Parietal lobe (tissue), 1 donor: ENCODE results near the gene OR1D5. TPM values are rescaled to one million over a fixed set of nuclear protein-coding genes. Genes with fewer than 3 reads are reported as not detected.

Experiments used
- total RNA-seq: library from RNA; depleted of rRNA; stranded (reverse); fragments of >200 nt; gene quantifications from one replicate; pipeline ENCODE4 v1.2.3, GENCODE V29; 2014

The OR1D5 gene, protein sequence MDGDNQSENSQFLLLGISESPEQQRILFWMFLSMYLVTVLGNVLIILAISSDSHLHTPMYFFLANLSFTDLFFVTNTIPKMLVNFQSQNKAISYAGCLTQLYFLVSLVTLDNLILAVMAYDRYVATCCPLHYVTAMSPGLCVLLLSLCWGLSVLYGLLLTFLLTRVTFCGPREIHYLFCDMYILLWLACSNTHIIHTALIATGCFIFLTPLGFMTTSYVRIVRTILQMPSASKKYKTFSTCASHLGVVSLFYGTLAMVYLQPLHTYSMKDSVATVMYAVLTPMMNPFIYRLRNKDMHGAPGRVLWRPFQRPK
- total RNA-seq: not detected

DNA sequence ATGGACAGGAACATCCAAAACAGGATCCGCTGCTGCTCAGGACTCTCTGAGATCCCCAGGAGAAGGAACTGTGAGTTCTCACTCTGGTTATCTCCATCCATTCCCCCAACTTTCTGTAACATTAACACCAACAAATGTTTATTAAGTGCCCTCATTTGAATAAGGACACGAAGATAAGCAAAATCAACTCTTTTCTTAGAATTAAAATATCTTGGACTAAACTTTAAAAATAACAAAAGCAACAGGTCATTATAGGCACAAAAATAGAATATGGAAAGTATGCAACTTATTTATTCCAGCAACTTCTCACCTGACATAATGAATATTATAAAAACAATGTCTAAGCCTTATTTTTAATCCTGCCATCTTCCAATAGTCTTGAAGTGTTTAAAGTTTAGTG lies at the start of gene OR1D5:
TSS of gene OR1D5 (minus strand) at position 101 of the 400 bp plus-strand sequence. CDS start at position 101, 0 bp downstream.

GRCh38 chr17:3104322-3104721 lies 40.9 kb upstream of the OR1D5 start, which contains the start of gene OR1D2:
TSS of gene OR1D2 (minus strand) at chr17:3104422. CDS start at chr17:3092996, 11,426 bp downstream.

Other genes with a start within 250 kb of the OR1D5 start
- not detected for gene OR1D2, start 40.8 kb upstream of the OR1D5 start, total RNA-seq
- not detected for gene OR1G1, start 63.9 kb upstream of the OR1D5 start, total RNA-seq
- gene OR1A2, start 133.9 kb upstream of the OR1D5 start, total RNA-seq: not detected
- not detected for gene OR1A1, start 144.1 kb upstream of the OR1D5 start, total RNA-seq
- gene OR3A1, start 234.8 kb upstream of the OR1D5 start, total RNA-seq: 0.31 TPM